ENCODE data around the gene GMCL2. TPM values are rescaled to one million over a fixed set of nuclear protein-coding genes. Genes with fewer than 3 reads are reported as not detected.

The GMCL2 gene
- total and polyA plus RNA-seq, 2 experiments from 2014 or later, result 0.07 TPM; not detected in 1

GRCh38 chr5:178212241-178213002 is 25.3 kb upstream of the GMCL2 start (continued):
- TF ChIP-seq ETS1 (IDR thresholded peaks at IDR 0.05), result no peak

GRCh38 chr5:178211095-178212048 is 24.2 kb upstream of the GMCL2 start:
- peaks cover 44% of the 10 kb centered on the region for H3K27me3 Mint-ChIP-seq (ENCODE audit: insufficient read depth, low read depth, poor library complexity)
- no peak for TF ChIP-seq NANOG (IDR thresholded peaks at IDR 0.05; ENCODE audit: borderline replicate concordance)
- TF ChIP-seq ZNF462 (CRISPR knock-in tag; IDR thresholded peaks at IDR 0.05), result no peak
- TF ChIP-seq, protein P1, sequence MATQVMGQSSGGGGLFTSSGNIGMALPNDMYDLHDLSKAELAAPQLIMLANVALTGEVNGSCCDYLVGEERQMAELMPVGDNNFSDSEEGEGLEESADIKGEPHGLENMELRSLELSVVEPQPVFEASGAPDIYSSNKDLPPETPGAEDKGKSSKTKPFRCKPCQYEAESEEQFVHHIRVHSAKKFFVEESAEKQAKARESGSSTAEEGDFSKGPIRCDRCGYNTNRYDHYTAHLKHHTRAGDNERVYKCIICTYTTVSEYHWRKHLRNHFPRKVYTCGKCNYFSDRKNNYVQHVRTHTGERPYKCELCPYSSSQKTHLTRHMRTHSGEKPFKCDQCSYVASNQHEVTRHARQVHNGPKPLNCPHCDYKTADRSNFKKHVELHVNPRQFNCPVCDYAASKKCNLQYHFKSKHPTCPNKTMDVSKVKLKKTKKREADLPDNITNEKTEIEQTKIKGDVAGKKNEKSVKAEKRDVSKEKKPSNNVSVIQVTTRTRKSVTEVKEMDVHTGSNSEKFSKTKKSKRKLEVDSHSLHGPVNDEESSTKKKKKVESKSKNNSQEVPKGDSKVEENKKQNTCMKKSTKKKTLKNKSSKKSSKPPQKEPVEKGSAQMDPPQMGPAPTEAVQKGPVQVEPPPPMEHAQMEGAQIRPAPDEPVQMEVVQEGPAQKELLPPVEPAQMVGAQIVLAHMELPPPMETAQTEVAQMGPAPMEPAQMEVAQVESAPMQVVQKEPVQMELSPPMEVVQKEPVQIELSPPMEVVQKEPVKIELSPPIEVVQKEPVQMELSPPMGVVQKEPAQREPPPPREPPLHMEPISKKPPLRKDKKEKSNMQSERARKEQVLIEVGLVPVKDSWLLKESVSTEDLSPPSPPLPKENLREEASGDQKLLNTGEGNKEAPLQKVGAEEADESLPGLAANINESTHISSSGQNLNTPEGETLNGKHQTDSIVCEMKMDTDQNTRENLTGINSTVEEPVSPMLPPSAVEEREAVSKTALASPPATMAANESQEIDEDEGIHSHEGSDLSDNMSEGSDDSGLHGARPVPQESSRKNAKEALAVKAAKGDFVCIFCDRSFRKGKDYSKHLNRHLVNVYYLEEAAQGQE (IDR thresholded peaks at IDR 0.05; ENCODE audit: unreplicated experiment), result no peak
- TF ChIP-seq CTCF (conservative IDR thresholded peaks at IDR 0.05; ENCODE audit: low read depth in 2 of 2), result no peak
- TF ChIP-seq CREB1 (CRISPR knock-in tag; IDR thresholded peaks at IDR 0.05; ENCODE audit: low read depth), result no peak
- TF ChIP-seq EZH2phosphoT487 (IDR thresholded peaks at IDR 0.05; ENCODE audit: unreplicated experiment), result no peak
- TF ChIP-seq EZH2 (IDR thresholded peaks at IDR 0.05; ENCODE audit: low read depth, unreplicated experiment), result no peak
- TF ChIP-seq ZNF114 (CRISPR knock-in tag; IDR thresholded peaks at IDR 0.05), result no peak

More at GRCh38 chr5:178211095-178212048, 24.2 kb upstream of the GMCL2 start:
- H3K36me3 Mint-ChIP-seq (ENCODE audit: low read depth), result peaks cover 99% of the 10 kb centered on the region
- Histone ChIP-seq H3K4me3 (no peak overlapping the region), H3K79me2 (replicated peaks; ENCODE audit: insufficient read depth) (peaks cover 29% of the 10 kb centered on the region), H3K27ac (ENCODE audit: low read depth) (peak overlapping the region; percentile 78; the same call in 1 of the 2 replicates), H3K36me3 (ENCODE audit: insufficient read depth) (peaks cover 59% of the 10 kb centered on the region), H2AFZ (no peak overlapping the region), H3F3A (replicated peaks; ENCODE audit: low read depth) (peaks cover 87% of the 10 kb centered on the region), H3K4me1 (ENCODE audit: insufficient read depth) (peaks cover 18% of the 10 kb centered on the region), H4K20me1 (replicated peaks; ENCODE audit: insufficient read depth) (peaks cover 60% of the 10 kb centered on the region), H3K27me3 (ENCODE audit: insufficient read depth) (no peaks in the 10 kb centered on the region), H3K9me2 (ENCODE audit: insufficient read depth) (no peaks in the 10 kb centered on the region), H3K4me2 (no peak overlapping the region)
- H3K4me3 Mint-ChIP-seq, result peak overlapping the region; percentile 8; the same call in 1 of the 3 replicates
- ATAC-seq (no peak), DNase-seq (ENCODE audit: low spot score) (no peak)
- H3K4me1 Mint-ChIP-seq, result peaks cover 47% of the 10 kb centered on the region
- peak overlapping the region; percentile 44; the same call in 1 of the 2 replicates for H3K27ac Mint-ChIP-seq
- H3K9me3 Mint-ChIP-seq, result no peaks in the 10 kb centered on the region

All from GM23338 (cell line).